GM18909 (cell line): Measurements from ENCODE around the gene SCYGR8.

ENCODE experiments used
- ATAC-seq: cut with Tn5 transposase; IDR thresholded peaks from one replicate; pipeline ENCODE4 v1.9.1; 2021; ENCODE audit warnings: mild to moderate bottlenecking; ENCODE audit not compliant: unreplicated experiment, poor library complexity

SCYGR8 gene

GRCh38 chr2:227759411-227760118, 13.9 kb downstream of the SCYGR8 start:
- no peak for ATAC-seq

- no peak for ATAC-seq
These were observed 16.2 kb downstream of the SCYGR8 start for GRCh38 chr2:227761740-227762476.

- ATAC-seq = peak; percentile 16
These were observed 20.2 kb downstream of the SCYGR8 start for GRCh38 chr2:227765788-227766372.

- peak; percentile 98 for ATAC-seq
These were observed 20.7 kb downstream of the SCYGR8 start for GRCh38 chr2:227766373-227766883.

- no peak for ATAC-seq
These were observed 22.1 kb downstream of the SCYGR8 start for GRCh38 chr2:227767830-227768229.

- ATAC-seq = no peak
These were observed 26.5 kb downstream of the SCYGR8 start for GRCh38 chr2:227772197-227772661.

GRCh38 chr2:227772932-227773331, 27.2 kb downstream of the SCYGR8 start:
- no peak for ATAC-seq

GRCh38 chr2:227774011-227774624, 28.4 kb downstream of the SCYGR8 start:
- no peak for ATAC-seq

GRCh38 chr2:227774895-227775842, 29.5 kb downstream of the SCYGR8 start:
- ATAC-seq = no peak

GRCh38 chr2:227780981-227781615, 35.4 kb downstream of the SCYGR8 start:
- ATAC-seq = no peak

- no peak for ATAC-seq
These were observed 36.1 kb downstream of the SCYGR8 start for GRCh38 chr2:227781841-227782240.

- ATAC-seq = peak; percentile 33
These were observed 37.1 kb downstream of the SCYGR8 start for GRCh38 chr2:227782804-227783203.

- ATAC-seq = peak; percentile 99
These were observed 37.9 kb downstream of the SCYGR8 start for GRCh38 chr2:227783404-227784138.

GRCh38 chr2:227785293-227785692, 39.6 kb downstream of the SCYGR8 start:
- no peak for ATAC-seq

GRCh38 chr2:227788561-227789018, 42.9 kb downstream of the SCYGR8 start:
- ATAC-seq = no peak

- peak; percentile 71 for ATAC-seq
These were observed 44.1 kb downstream of the SCYGR8 start for GRCh38 chr2:227789803-227790202.

GRCh38 chr2:227793148-227793712, 47.5 kb downstream of the SCYGR8 start:
- no peak for ATAC-seq
